Lung (tissue), 12 donors: ENCODE data around the gene HSD11B1. TPM values are rescaled to one million over a fixed set of nuclear protein-coding genes. Genes with fewer than 3 reads are reported as not detected.

Experiments used
- ATAC-seq: fragments of 200-7000 bp; cut with Tn5 transposase; one replicate; pipeline ENCODE4 v1.9.1; 2020; ENCODE audit warnings: moderate number of reproducible peaks; ENCODE audit not compliant: insufficient read depth, low FRiP score
- DNase-seq, 3 donors: peaks; one replicate each; pipeline ENCODE4 v3.0.0-alpha.2; 2013 to 2017
- H3K27ac ChIP-seq, 2 donors: one replicate each; pipeline ENCODE4 v1.5.1; 2013; ENCODE audit warnings: mild to moderate bottlenecking in 2 of 2, moderate library complexity in 2 of 2, control low read depth in 1 of 2, inconsistent platforms in 1 of 2, low read depth in 1 of 2, low read length in 1 of 2
- H3K27me3 ChIP-seq, 3 donors: one replicate each; pipeline ENCODE4 v1.5.1; 2013; ENCODE audit warnings: low read length in 2 of 3; ENCODE audit not compliant: control insufficient read depth in 3 of 3, insufficient read depth in 3 of 3
- H3K36me3 ChIP-seq, 4 donors: one replicate each; pipeline ENCODE4 v1.5.1; 2013; ENCODE audit warnings: low read length in 4 of 4, mild to moderate bottlenecking in 1 of 4, moderate library complexity in 1 of 4; ENCODE audit not compliant: control insufficient read depth in 4 of 4, insufficient read depth in 4 of 4
- H3K4me1 ChIP-seq, 5 donors: one replicate each; pipeline ENCODE4 v1.5.1; 2013; ENCODE audit warnings: low read length in 5 of 5, mild to moderate bottlenecking in 2 of 5, moderate library complexity in 1 of 5; ENCODE audit not compliant: control insufficient read depth in 5 of 5, insufficient read depth in 5 of 5
- H3K4me3 ChIP-seq: one replicate; pipeline ENCODE4 v1.5.1; 2013; ENCODE audit warnings: mild to moderate bottlenecking, control low read depth, moderate library complexity
- H3K9ac ChIP-seq, 2 donors: one replicate each; pipeline ENCODE4 v1.5.1; 2013; ENCODE audit warnings: low read length in 2 of 2, control low read depth in 1 of 2; ENCODE audit not compliant: insufficient read depth in 1 of 2
- H3K9me3 ChIP-seq, 4 donors: one replicate each; pipeline ENCODE4 v1.5.1; 2013; ENCODE audit warnings: low read length in 3 of 4, mild to moderate bottlenecking in 1 of 4, moderate library complexity in 1 of 4; ENCODE audit not compliant: control insufficient read depth in 4 of 4, insufficient read depth in 3 of 4
- CTCF ChIP-seq: IDR thresholded peaks from 2 replicates; pipeline ENCODE4 v1.5.1; 2012; ENCODE audit warnings: mild to moderate bottlenecking; ENCODE audit errors: control extremely low read depth, extremely low read depth
- WGBS, 2 donors: extraction: QIAGEN DNeasy Blood & Tissue Kit; methylation state at CpG; one replicate each; pipeline ENCODE4 v1.1.7; 2013; 5-methylcytosine and 5-hydroxymethylcytosine counted together
- polyA plus RNA-seq, 2 donors: library from polyadenylated mRNA; stranded (reverse); fragments of 200-250 nt; gene quantifications; one replicate each; pipeline ENCODE4 v1.2.1, GENCODE V29; 2013
- total RNA-seq, 2 donors: library from RNA; depleted of rRNA in 1 of 2; stranded (reverse); fragments of >200 nt in 1 of 2; gene quantifications; one replicate each; pipeline ENCODE4 v1.2.1, GENCODE V29; 2014 to 2021
- donor health status: control.
- donor health status: control.
- donor health status: Bipolar disorder and iron deficiency.
- donor health status: healthy.
- donor health status: DM: yes; HTN: yes; CAD: no.

Gene HSD11B1
- total and polyA plus RNA-seq, 4 donors = 6.5 to 74.6 (median 25.4) TPM

- Histone ChIP-seq H3K9me3 (no peaks in the 10 kb centered on the region), H3K4me3 (no peak overlapping the region), H3K4me1 (peaks cover 4 to 26% (median 13%) of the 10 kb centered on the region in 5 donors), H3K9ac (no peak overlapping the region), H3K27ac (peak overlapping the region in 1 of 2 donors; percentile 5), H3K27me3 (peaks cover 0 to 4% (median 0%) of the 10 kb centered on the region in 3 donors), H3K36me3 (no peaks in the 10 kb centered on the region)
- TF ChIP-seq CTCF = no peak
- no peak for DNase-seq
- WGBS, 2 donors = 46 to 59% methylated on average over 4 of the region's 4 CpGs
- no peak for ATAC-seq
Observed at GRCh38 chr1:209692296-209692695, 12.3 kb upstream of the HSD11B1 start.

DNA sequence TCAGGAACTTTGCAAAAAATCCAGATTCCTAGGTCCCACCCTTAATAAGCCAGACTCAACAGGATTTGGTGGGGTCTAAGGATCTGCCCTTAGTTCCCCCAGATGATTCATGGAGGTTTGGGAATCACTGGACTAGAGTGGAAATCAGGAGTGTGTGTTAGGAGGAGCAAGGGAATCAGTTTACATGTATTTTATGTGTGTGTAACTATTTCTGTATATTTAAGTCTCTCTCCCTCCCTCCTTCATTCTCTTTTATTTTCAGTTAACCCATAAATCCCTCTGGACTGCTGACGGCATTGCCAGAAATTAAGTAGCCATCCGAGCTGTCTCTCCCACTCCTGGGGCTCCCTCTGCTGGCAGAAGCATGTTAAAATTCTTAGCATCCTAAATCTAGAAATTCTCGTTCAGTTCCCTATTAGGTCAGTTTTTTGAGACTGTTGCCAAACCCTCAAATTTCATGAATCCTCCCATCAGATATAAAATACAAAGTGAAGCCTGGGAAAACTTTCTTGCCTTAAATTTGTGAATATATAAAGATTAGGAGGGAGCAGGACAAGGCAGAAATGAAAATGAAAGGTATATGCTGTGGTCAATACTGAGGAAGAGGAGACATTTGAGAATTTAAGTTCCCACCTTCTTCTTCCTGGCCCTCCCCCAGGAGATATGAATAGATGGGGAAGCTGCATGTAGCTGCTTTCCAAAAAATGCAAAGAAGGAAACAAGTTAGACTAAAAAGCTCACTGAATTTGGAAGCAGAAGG lies 11.7 kb upstream of the HSD11B1 start:
- H3K9me3 ChIP-seq = no peaks in the 10 kb centered on the region
- no peaks in the 10 kb centered on the region for H3K36me3 ChIP-seq
- ATAC-seq (peak; percentile 59), DNase-seq (peak; percentile 86 to 93 (median 92))
- 2 to 4% methylated on average over 3 of the region's 3 CpGs for WGBS, 2 donors
- peak overlapping the region in 1 of 2 donors; percentile 7 for H3K9ac ChIP-seq
- H3K4me3 ChIP-seq = no peak overlapping the region
- H3K4me1 ChIP-seq = peaks cover 4 to 26% (median 11%) of the 10 kb centered on the region in 5 donors
- H3K27ac ChIP-seq = peak overlapping the region in 1 of 2 donors; percentile 41
- peaks cover 0 to 4% (median 0%) of the 10 kb centered on the region in 3 donors for H3K27me3 ChIP-seq
- peak; percentile 76 for TF ChIP-seq CTCF

DNA sequence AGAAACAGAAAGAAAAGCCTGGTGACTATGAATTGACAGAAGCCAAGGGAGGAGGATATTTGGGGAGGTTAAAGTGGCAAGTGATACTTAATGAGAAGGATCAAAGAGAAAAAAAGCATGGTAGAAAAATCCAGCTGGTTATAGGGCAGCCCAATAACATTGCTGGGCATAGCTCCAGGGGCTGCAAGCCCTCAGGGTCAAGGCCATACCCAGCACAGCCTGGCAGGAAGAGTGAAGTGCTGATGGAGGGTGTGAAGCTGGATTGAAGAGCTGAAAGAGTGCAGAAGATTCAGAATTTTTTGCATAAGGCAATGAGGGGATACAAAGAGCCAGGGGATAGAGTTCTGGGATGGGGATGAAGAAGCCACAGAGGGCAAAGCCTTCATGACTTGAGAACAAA lies 8.0 kb upstream of the HSD11B1 start:
- no peak overlapping the region for H3K4me3 ChIP-seq
- peaks cover 0 to 4% (median 0%) of the 10 kb centered on the region in 3 donors for H3K27me3 ChIP-seq
- TF ChIP-seq CTCF = no peak
- H3K9ac ChIP-seq = no peak overlapping the region
- DNase-seq = no peak
- H3K4me1 ChIP-seq = peaks cover 0 to 11% (median 2%) of the 10 kb centered on the region in 5 donors
- no peak overlapping the region for H3K27ac ChIP-seq
- no peak for ATAC-seq
- H3K36me3 ChIP-seq = no peaks in the 10 kb centered on the region
- H3K9me3 ChIP-seq = no peaks in the 10 kb centered on the region
